H1 (cell line): Measurements from ENCODE around the gene PAQR4.

ENCODE experiments used
- GTF2F1 ChIP-seq: IDR thresholded peaks from 2 replicates; pipeline ENCODE4 v1.6.1; 2012; ENCODE audit warnings: low read depth, low read length, improper control_type of control experiment, borderline replicate concordance
- NRF1 ChIP-seq: IDR thresholded peaks from 2 replicates; pipeline ENCODE4 v1.6.1; 2011; ENCODE audit warnings: mild to moderate bottlenecking, low read depth, low read length, improper control_type of control experiment
- POLR2A ChIP-seq, 2 experiments: IDR thresholded peaks; 1 replicate in 1 of 2; 2 replicates in 1 of 2; pipeline ENCODE4 v1.6.1; 2011; ENCODE audit warnings: low read depth in 2 of 2, low read length in 2 of 2, mild to moderate bottlenecking in 2 of 2; ENCODE audit errors: control extremely low read depth in 1 of 2
- TF ChIP-seq, protein P1 (sequence below), 3 experiments: IDR thresholded peaks; 1 replicate in 2 of 3; 2 replicates in 1 of 3; pipeline versions ENCODE4 v1.5.1 to v1.6.1; 2011; ENCODE audit warnings: low read length in 3 of 3, mild to moderate bottlenecking in 3 of 3, inconsistent platforms in 2 of 3, low read depth in 1 of 3, moderate library complexity in 1 of 3; ENCODE audit not compliant: insufficient read depth in 1 of 3; ENCODE audit errors: control extremely low read depth in 1 of 3

DNA sequence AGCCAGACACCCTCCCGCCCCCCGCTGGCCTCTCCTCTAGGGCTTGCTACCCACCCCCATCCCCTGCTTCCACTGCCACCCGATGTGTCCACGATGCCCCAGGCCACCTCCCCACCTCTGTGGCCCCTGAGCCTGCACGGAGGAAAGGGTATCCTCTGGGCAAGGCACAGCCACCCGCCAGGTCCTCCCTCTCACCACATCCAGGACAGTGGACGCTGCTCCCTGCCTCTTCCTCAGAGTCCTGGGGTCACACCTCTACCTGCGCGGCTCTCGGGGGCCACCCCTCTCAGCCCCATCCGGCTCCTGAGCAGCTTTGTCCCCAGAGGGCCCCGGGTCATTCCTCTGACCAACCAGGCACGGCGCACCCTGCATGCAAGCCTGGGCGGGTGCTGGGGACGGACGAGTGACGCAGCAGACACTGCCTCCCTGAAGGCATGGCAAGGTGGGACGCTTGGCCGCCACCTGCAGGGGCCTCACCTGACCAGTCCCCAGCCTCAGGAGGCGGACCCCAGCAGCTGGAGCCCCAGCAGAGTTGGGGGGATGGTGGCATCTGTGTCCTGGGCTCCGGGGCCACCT, 32.6 kb upstream of the PAQR4 start:
- TF ChIP-seq POLR2A (IDR thresholded peaks at IDR 0.05; ENCODE audit: control extremely low read depth in 1 of 2, low read depth in 2 of 2, low read length in 2 of 2) (no peak), GTF2F1 (no peak), NRF1 (no peak)
- TF ChIP-seq, protein P1, sequence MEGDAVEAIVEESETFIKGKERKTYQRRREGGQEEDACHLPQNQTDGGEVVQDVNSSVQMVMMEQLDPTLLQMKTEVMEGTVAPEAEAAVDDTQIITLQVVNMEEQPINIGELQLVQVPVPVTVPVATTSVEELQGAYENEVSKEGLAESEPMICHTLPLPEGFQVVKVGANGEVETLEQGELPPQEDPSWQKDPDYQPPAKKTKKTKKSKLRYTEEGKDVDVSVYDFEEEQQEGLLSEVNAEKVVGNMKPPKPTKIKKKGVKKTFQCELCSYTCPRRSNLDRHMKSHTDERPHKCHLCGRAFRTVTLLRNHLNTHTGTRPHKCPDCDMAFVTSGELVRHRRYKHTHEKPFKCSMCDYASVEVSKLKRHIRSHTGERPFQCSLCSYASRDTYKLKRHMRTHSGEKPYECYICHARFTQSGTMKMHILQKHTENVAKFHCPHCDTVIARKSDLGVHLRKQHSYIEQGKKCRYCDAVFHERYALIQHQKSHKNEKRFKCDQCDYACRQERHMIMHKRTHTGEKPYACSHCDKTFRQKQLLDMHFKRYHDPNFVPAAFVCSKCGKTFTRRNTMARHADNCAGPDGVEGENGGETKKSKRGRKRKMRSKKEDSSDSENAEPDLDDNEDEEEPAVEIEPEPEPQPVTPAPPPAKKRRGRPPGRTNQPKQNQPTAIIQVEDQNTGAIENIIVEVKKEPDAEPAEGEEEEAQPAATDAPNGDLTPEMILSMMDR (IDR thresholded peaks at IDR 0.05; ENCODE audit: control extremely low read depth in 1 of 3, insufficient read depth in 1 of 3, low read depth in 1 of 3, low read length in 3 of 3) = no peak
